ENCODE results near the gene CRYGA.
"Not testable (repeated sequence)": the region's sequence is repeated elsewhere in the genome, so short reads cannot be mapped to it uniquely, and the experiment has no call there.

The CRYGA gene

GRCh38 chr2:208164951-208165755, 1.8 kb upstream of the CRYGA start:
- no peak for DNase-seq (ENCODE audit: low read depth)

DNA sequence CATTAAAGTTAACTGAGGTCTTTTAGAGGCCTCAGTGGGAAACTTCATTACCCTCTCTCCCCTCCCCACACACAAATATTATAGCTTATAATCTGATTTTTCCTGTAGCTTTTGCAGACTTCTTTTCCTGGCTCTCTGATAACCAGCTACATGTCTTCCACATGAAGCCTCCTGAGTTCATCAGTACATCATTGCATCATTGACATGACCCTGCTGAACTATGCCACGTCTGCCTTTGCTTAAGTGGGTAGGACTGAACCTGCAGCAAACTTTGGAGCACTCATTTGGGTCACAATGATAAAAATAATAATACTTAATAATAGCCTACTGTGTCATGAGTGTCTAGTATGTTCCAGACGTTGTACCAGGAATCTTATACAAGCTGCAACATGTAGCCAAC, 7.0 kb downstream of the CRYGA start:
- DNase-seq (ENCODE audit: low read depth) = no peak

DNA sequence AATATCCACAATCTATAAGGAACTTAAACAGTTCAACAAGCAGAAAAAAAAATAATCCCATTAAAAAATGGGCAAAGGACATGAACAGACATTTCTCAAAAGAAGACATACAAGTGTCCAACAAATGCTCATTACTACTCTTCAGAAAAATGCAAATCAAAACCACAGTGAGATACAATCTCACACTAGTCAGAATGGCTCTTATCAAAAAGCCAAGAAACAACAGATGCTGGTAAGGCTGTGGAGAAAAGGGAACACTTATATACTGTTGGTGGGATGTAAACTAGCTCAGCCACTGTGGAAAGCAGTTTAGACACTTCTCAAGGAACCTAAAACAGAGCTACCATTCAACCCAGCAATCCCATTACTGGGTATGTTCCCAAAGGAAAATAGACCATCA, 10.2 kb downstream of the CRYGA start:
- DNase-seq (ENCODE audit: low read depth) = no peak

GRCh38 chr2:208150956-208151355, 12.4 kb downstream of the CRYGA start:
- DNase-seq (ENCODE audit: low read depth) = no peak

DNA sequence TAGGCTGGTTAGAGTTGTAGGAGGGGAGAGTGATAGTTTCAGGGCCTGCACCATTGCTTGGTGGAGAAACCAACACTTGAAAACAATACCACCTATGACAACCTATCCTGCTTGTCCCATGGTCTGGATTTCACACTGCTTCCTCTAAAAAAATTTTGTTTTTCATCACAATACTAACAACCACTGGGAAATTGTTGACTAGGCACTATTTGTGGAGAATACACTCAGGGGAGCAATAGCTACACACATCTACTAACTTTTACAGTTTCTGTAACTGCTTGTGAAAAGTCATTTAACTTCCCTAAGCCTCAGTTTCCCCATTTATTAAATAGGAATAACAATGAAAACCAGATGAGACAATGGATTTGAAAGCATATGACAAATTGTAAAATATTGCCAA, 13.3 kb downstream of the CRYGA start:
- no peak for DNase-seq (ENCODE audit: low read depth)

DNA sequence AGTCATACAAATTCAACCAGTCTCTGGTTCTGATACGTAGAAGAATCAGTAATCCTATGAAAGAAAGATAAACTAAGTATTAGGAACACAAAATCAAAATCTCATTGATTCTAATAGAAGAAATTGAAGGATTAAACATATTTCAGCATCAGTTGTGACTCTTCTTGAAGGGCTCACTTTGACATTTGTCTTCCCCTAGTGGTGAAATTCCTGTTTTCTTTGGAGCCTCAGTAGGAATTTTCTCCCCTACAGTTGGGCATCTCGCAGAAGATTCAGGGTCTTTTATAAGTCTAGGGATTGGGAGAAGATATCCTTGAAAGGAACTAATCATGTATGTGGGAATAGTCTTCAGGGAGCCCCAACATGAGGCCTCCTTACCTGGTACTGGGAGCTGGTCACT, 14.6 kb downstream of the CRYGA start:
- no peak for DNase-seq (ENCODE audit: low read depth)

DNA sequence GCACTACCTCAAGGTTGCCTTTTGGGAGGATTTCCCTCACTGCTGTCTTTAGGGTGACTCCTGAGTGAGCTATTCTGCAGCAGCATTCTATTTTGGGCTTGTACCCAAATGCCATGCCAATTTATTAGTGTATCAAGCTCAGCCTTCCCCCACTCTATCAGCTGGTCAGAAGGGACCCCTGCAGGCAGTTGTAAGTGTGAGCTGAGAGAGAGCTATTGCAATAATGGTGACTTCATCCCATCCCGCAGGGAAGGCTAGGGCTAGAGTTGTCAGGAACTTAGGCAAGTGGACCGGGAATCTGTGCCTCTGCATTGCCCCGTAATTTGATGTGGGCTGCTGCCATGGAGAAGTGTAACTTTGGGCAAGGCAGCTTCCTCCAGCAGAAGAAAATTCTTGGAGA, 15.6 kb downstream of the CRYGA start:
- no peak for DNase-seq (ENCODE audit: low read depth)

- no peak for DNase-seq (ENCODE audit: low read depth)
Observed at GRCh38 chr2:208147008-208147407, 16.4 kb downstream of the CRYGA start.

DNA sequence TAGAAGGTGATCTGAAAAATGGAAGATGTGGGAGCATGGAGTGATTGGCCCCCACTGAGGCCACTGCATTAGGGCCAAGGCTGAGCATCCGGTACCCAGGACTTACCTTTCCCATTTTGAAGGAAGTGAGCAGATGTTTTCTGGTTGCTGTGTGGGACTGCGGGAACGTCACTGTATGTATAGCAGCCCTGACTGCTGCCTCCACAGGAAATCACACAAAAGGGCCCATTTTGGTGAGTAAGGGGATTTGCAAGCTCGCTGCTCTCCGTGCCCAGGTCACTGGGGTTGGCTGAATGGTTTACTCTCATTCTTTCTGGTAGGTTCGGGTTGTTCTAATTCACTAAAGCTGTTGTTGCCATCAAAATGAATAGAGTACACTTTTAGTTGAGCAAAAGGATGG, 17.4 kb downstream of the CRYGA start, which contains the start of gene CRYGB:
TSS of gene CRYGB (minus strand) at position 153 of the 400 bp plus-strand sequence. CDS start at position 115, 38 bp downstream.
- DNase-seq (ENCODE audit: low read depth) = no peak

GRCh38 chr2:208142925-208143799, 20.2 kb downstream of the CRYGA start:
- DNase-seq (ENCODE audit: low read depth) = no peak

- no peak for DNase-seq (ENCODE audit: low read depth)
Observed at GRCh38 chr2:208142240-208142924, 21.0 kb downstream of the CRYGA start.

GRCh38 chr2:208139447-208139846, 23.9 kb downstream of the CRYGA start:
- DNase-seq (ENCODE audit: low read depth) = no peak

GRCh38 chr2:208138334-208138733, 25.1 kb downstream of the CRYGA start:
- not testable (repeated sequence) for DNase-seq (ENCODE audit: low read depth)

DNA sequence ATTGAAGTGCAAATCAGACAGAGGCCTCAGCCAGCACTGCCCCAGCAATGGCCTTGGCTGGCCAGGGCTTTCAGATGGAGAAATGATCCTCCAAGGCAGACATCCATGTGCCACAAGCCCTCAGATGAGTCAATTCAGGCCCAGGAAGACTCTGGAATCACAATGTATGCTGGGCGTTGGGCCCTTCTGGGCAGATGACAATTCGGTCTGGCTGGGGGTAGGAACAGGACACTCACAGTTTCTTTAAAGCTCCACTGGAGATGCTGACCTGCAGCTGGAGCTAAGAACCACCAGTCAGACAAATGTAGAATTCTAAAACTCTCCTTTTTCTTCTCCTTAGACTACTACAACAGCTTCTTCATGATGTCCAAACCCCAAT, 26.7 kb downstream of the CRYGA start:
- no peak for DNase-seq (ENCODE audit: low read depth)

DNA sequence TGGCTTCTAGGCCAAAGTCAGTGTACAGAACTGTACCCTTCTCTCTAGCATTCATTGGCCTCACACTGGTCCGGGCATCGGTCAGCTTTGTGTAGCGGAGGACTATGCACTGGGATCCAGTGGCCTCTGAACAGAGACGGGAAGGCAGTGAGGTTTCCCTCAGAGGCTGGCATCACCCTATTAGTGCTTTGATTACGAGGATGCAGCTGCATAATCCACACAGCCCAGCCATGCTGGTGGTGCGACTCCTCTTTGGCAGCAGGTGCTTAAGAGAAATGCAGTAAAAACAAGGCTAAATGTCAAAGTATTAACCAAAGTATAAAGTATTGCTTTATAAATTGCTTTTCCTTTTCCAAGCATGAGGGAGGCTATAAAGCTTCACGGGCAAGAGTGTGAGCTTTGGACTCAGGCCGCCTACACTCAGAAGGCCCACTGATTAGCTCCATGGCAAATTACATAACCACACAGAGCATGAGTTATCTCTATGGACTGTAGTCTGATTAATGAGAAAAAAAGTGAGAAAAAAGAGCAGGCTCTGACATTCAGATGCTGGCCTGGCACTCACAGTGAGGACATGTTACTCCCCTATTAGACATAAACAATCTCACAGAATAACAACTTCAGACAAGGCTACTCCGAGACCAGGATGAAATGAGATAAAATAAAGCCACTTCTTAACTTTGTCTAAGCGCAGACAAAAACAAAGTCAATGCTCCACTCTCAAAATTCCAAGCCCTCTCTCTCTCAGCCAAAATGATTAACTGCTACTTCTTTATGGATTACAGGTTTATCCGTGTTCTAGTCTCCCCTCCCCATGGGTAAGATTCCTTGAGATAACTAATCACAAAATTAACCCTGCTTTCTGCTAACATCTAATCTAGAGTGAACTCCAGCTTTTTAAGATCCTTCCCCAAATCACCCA, 27.3 kb downstream of the CRYGA start:
- DNase-seq (ENCODE audit: low read depth) = no peak

DNA sequence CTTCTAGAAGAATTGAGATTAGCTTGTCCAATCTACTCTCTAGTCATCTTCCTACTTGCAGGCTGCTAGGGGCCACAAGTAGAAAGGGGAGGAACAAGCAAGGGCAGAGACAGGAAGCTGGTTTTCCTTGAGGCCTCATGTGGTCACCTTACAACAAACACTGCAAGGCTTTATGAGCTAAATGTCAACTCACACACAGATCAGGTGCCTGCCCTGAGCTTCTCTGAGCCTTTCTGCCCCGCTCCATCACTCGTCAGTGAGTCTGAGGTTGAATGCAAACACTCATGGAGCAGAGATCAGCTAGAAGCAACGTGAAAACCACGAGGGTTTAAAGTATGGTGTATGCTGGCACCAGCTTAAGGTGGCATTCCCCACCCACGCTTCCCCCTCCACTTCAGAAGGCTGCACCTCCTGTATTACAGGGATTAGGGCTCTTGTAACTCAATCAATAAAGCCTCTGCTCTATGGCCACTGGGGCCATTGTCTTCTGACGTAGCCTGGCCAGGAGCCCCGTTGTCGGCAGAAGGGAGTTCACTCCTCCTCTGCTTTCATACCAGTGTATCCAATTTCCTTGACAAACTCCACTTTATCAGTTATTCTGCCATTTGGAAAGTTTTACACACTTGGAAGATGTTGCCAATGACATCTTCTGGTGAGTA, 28.3 kb downstream of the CRYGA start:
- no peak for DNase-seq (ENCODE audit: low read depth)

DNA sequence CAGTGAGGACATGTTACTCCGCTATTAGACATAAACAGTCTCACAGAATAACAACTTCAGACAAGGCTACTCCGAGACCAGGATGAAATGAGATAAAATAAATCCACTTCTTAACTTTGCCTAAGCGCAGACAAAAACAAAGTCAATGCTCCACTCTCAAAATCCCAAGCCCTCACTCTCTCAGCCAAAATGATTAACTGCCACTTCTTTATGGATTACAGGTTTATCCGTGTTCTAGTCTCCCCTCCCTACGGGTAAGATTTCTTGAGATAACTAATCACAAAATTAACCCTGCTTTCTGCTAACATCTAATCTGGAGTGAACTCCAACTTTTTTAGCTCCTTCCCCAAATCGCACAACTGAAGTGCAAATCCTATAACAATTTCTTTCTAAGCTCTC, 32.7 kb downstream of the CRYGA start:
- no peak for DNase-seq (ENCODE audit: low read depth)

DNA sequence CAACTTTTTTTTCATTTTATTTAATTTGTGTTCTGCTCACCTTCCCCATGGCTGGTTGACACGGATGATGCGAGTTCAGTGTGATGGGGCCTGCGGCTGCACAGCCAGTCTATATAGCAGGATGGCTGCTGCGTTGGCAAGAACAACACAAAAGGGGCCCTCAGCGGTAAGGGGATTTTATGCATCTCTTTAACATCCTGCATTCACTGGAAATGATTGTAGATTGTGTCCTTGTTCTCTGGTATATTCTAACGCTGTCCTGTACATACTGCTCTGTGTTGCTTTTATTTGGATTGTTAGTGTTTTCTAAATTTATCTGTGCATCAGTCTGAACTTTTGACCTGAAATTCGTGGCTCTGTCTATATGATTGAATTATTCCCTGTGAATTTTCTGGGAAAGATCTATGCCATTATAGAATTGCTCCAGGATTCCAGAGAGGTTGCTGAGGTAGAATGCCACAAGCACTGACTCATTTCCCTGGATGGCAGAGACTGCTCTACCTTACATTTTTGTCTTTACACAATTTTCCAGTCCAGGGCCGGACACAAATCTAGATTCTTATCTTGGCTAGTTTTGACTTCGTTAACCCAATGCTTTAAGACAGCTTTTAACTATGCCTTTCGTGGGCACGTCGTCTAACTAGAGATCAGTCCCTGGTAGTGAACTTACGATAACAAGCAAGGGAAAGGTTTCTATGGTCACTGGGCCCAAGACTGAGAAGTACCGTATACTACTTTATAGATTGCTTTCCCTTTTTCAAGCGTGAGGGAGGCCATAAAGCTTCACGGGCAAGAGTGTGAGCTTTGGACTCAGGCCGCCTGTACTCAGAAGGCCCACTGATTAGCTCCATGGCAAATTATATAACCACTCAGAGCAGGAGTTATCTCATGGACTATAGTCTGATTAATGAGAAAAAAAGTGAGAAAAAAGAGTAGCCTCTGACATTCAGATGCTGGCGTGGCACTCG, 33.4 kb downstream of the CRYGA start, which contains the start of gene CRYGC:
TSS of gene CRYGC (minus strand) at position 85 of the 968 bp plus-strand sequence. CDS start at position 49, 36 bp downstream.
- no peak for DNase-seq (ENCODE audit: low read depth)

- DNase-seq (ENCODE audit: low read depth) = no peak
Observed at GRCh38 chr2:208128136-208128535, 35.3 kb downstream of the CRYGA start.

DNA sequence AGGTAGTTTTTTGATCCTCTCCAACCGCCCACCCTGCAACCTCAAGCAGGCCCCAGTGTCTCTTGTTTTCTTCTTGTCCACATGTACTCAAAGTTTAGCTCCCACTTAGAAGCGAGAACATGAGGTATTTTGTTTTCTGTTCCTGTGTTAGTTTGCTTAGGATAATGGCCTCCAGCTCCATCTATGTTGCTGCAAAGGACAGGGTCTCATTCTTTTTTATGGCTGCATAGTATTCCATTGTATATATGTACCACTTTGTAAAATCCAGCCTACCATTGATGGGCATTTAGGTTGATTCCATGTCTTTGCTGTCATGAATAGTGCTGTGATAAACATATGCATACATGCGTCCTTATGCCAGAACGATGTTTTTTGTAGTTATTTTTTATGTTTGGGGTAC, 36.3 kb downstream of the CRYGA start:
- DNase-seq (ENCODE audit: low read depth) = no peak

Measured in GM04503 (cell line).